PC-3 (cell line): ENCODE data around the gene LGALS16.

ENCODE experiments used
- EZH2phosphoT487 ChIP-seq: fragments of 300-600 bp; sonication (generic); IDR thresholded peaks from 2 replicates; pipeline ENCODE4 v1.6.1; 2018; ENCODE audit warnings: mild to moderate bottlenecking, antibody characterized with exemption, low read length, borderline replicate concordance
- TF ChIP-seq, protein P1 (sequence below): fragments of 300-600 bp; sonication (generic); conservative IDR thresholded peaks from 2 replicates; pipeline ENCODE4 v1.5.1; 2017; ENCODE audit warnings: antibody characterized with exemption, low read depth, mild to moderate bottlenecking, low read length

DNA sequence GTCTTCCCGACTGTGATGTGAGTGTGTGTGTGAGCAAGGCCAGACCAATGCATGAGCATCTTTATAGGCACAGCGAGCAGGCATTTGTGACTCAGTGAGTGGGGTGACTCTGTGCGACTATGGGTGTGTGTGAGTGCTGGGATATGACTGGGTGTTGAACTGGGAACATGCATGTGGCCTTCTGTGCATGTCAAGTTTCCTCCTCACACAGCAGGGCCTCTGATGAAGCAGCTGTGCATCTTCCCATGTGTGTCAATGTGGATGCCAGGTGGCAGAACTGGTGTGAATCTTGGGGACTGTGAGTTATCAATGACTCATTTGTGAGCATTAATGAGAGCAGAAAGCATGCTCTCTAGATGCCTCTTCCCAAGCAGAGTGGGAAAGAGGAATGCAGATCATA, 36.5 kb downstream of the LGALS16 start:
- TF ChIP-seq, protein P1, sequence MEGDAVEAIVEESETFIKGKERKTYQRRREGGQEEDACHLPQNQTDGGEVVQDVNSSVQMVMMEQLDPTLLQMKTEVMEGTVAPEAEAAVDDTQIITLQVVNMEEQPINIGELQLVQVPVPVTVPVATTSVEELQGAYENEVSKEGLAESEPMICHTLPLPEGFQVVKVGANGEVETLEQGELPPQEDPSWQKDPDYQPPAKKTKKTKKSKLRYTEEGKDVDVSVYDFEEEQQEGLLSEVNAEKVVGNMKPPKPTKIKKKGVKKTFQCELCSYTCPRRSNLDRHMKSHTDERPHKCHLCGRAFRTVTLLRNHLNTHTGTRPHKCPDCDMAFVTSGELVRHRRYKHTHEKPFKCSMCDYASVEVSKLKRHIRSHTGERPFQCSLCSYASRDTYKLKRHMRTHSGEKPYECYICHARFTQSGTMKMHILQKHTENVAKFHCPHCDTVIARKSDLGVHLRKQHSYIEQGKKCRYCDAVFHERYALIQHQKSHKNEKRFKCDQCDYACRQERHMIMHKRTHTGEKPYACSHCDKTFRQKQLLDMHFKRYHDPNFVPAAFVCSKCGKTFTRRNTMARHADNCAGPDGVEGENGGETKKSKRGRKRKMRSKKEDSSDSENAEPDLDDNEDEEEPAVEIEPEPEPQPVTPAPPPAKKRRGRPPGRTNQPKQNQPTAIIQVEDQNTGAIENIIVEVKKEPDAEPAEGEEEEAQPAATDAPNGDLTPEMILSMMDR, result no peak
- no peak for TF ChIP-seq EZH2phosphoT487
